Measurements from ENCODE around the gene SIGLEC14. TPM values are rescaled to one million over a fixed set of nuclear protein-coding genes. Genes with fewer than 3 reads are reported as not detected.

Gene SIGLEC14
- total RNA-seq, 4 donors from 2014 or later = 2.2 to 6.0 TPM; not detected in 2

GRCh38 chr19:51598159-51598915 is 48.3 kb downstream of the SIGLEC14 start:
- Histone ChIP-seq H3K4me3 (no peak overlapping the region), H3K27me3 (peaks cover 13% of the 10 kb centered on the region), H3K9me3 (no peaks in the 10 kb centered on the region), H3K36me3 (no peaks in the 10 kb centered on the region), H3K27ac (no peak overlapping the region), H3K4me1 (peaks cover 5 to 15% (median 9%) of the 10 kb centered on the region in 4 donors)
- intact Hi-C loops (cut with DNase I; ENCODE audit: low total_unique reads) (loop anchor here (10.0 kb wide), 1 partner anchor 494 kb away; the partner anchor contains the start of gene CTU1), in situ Hi-C loops (cut with MboI; ENCODE audit: low pct_ligation_motif_present in 1 of 4, low pct_unique_long_range_greater_than_20kb in 1 of 4, low sequenced_read_pairs in 3 of 4) (no loop called here)
- no peak for DNase-seq
- WGBS, 2 donors (ENCODE audit: low coverage in 1 of 2) = 93 to 96% methylated on average over 2 to 31 of the region's 31 CpGs
- TF ChIP-seq EP300 (IDR thresholded peaks at IDR 0.05; ENCODE audit: low read depth) (no peak), POLR2A (IDR thresholded peaks at IDR 0.05) (no peak)

DNA sequence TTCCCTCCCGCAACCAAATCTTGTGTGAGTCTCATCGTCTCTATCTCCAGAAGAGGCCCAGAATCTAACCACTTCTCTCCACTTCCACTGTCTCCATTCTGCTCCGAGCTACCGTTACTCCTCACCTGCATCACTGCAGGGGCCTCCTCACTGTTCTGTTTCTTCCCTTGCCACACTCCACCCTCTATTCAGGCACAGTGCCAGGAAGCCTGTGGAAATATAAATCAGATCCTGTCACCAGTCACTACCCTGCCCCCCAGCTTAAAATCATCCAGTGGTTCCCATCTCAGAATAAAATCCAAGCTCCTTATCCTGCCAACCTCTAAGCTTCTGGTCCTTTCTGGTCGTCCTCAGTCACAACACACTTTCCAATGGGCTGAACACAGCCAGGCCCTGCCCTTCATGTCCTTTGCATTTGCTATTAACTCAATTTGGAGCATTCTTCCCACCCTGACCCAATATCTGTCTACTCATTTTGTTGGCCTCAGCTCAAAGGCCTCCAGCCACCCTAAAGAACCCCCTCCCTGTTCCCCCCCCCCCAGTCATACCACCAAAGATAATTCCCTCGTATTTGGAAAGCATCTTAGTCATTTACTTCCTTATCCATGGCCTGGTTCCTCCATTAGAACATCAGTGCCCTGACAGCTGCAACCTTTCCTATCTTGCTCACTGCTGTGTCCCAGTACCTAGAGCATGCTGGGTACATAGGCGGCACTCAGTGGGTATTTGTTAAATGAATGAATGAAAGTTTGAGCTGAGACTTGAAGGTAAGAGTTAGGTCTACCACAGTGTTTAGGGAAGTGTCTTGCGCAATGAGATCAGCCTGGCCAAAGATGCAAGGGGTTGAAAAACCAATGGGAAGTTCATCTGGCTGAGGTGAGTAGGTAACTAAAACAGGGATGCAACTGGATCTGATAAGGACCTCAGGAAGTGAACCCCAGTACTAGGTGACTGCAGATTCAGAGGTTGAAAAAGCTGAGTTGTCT is 51.1 kb downstream of the SIGLEC14 start:
- Histone ChIP-seq H3K4me1 (peaks cover 7 to 18% (median 12%) of the 10 kb centered on the region in 4 donors), H3K9me3 (no peaks in the 10 kb centered on the region), H3K36me3 (no peaks in the 10 kb centered on the region), H3K4me3 (no peak overlapping the region), H3K27me3 (peaks cover 6% of the 10 kb centered on the region), H3K27ac (no peak overlapping the region)
- TF ChIP-seq EP300 (IDR thresholded peaks at IDR 0.05; ENCODE audit: low read depth) (no peak), POLR2A (IDR thresholded peaks at IDR 0.05) (no peak), POLR2AphosphoS5 (IDR thresholded peaks at IDR 0.05) (no peak)
- TF ChIP-seq, protein P1, sequence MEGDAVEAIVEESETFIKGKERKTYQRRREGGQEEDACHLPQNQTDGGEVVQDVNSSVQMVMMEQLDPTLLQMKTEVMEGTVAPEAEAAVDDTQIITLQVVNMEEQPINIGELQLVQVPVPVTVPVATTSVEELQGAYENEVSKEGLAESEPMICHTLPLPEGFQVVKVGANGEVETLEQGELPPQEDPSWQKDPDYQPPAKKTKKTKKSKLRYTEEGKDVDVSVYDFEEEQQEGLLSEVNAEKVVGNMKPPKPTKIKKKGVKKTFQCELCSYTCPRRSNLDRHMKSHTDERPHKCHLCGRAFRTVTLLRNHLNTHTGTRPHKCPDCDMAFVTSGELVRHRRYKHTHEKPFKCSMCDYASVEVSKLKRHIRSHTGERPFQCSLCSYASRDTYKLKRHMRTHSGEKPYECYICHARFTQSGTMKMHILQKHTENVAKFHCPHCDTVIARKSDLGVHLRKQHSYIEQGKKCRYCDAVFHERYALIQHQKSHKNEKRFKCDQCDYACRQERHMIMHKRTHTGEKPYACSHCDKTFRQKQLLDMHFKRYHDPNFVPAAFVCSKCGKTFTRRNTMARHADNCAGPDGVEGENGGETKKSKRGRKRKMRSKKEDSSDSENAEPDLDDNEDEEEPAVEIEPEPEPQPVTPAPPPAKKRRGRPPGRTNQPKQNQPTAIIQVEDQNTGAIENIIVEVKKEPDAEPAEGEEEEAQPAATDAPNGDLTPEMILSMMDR (IDR thresholded peaks at IDR 0.05) = no peak
- no peak for DNase-seq
- in situ Hi-C loops (cut with MboI; ENCODE audit: low pct_ligation_motif_present in 1 of 4, low pct_unique_long_range_greater_than_20kb in 1 of 4, low sequenced_read_pairs in 3 of 4) = no loop called here
- 86 to 100% methylated on average over 1 to 8 of the region's 8 CpGs for WGBS, 2 donors (ENCODE audit: low coverage in 1 of 2)
- intact Hi-C loops (cut with DNase I; ENCODE audit: low total_unique reads) = loop anchor here (10.0 kb wide), 1 partner anchor 491 kb away; the partner anchor contains the start of gene CTU1

DNA sequence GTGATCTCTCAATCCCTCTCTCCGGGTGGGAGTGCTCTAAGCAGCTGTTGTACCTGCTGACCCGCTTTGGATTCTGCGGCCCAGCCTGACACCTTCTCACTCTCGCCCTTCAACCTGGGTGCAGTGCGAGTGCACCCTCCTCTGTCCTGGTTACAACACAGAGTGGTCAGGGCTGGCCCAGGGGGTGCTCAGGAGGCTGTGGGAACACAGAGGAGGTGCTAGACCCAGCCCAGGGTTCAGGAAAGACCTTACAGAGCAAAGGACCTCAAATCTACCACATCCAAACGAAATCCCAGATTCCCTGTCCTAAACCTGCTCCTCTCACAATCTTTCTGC is 51.9 kb downstream of the SIGLEC14 start:
- WGBS, 2 donors (ENCODE audit: low coverage in 1 of 2) = 0 to 26% methylated on average over 1 to 6 of the region's 6 CpGs
- no peaks in the 10 kb centered on the region for H3K27me3 ChIP-seq
- in situ Hi-C loops (cut with MboI; ENCODE audit: low pct_ligation_motif_present in 1 of 4, low pct_unique_long_range_greater_than_20kb in 1 of 4, low sequenced_read_pairs in 3 of 4) (no loop called here), intact Hi-C loops (cut with DNase I; ENCODE audit: low total_unique reads) (loop anchor here (10.0 kb wide), 1 partner anchor 490 kb away; the partner anchor contains the start of gene CTU1)
- no peaks in the 10 kb centered on the region for H3K36me3 ChIP-seq
- no peak for DNase-seq
- TF ChIP-seq EP300 (IDR thresholded peaks at IDR 0.05; ENCODE audit: low read depth) = no peak
- TF ChIP-seq, protein P1 (IDR thresholded peaks at IDR 0.05) = no peak
- no peak for TF ChIP-seq POLR2AphosphoS5 (IDR thresholded peaks at IDR 0.05)
- no peak for TF ChIP-seq POLR2A (IDR thresholded peaks at IDR 0.05)
- peak overlapping the region; percentile 54 to 67 (median 61) for H3K4me3 ChIP-seq
- peaks cover 7 to 18% (median 12%) of the 10 kb centered on the region in 4 donors for H3K4me1 ChIP-seq
- H3K9me3 ChIP-seq = no peaks in the 10 kb centered on the region
- peak overlapping the region; percentile 37 to 82 (median 59) for H3K27ac ChIP-seq

- intact Hi-C loops (cut with DNase I; ENCODE audit: low total_unique reads) = loop anchor here (10.0 kb wide), 1 partner anchor 489 kb away; the partner anchor contains the start of gene CTU1
These were observed 52.5 kb downstream of the SIGLEC14 start for GRCh38 chr19:51593969-51594773.

More at GRCh38 chr19:51593969-51594773, 52.5 kb downstream of the SIGLEC14 start:
- Histone ChIP-seq H3K36me3 (no peaks in the 10 kb centered on the region), H3K4me1 (peaks cover 7 to 18% (median 12%) of the 10 kb centered on the region in 4 donors), H3K27ac (peak overlapping the region; percentile 50 to 82 (median 72)), H3K27me3 (no peaks in the 10 kb centered on the region), H3K9me3 (no peaks in the 10 kb centered on the region), H3K4me3 (peak overlapping the region; percentile 54 to 69 (median 66))
- in situ Hi-C loops (cut with MboI; ENCODE audit: low pct_ligation_motif_present in 1 of 4, low pct_unique_long_range_greater_than_20kb in 1 of 4, low sequenced_read_pairs in 3 of 4) = no loop called here
- peak; percentile 34 to 64 (median 51) for TF ChIP-seq POLR2AphosphoS5 (IDR thresholded peaks at IDR 0.05)
- TF ChIP-seq, protein P1 (IDR thresholded peaks at IDR 0.05) = no peak
- 8% methylated on average over 56 of the region's 61 CpGs; no CpG with 5 or more reads in 1 of the 2 donors for WGBS, 2 donors (ENCODE audit: low coverage in 1 of 2)
- peak; percentile 99 for DNase-seq
